Stimulated activated naive CD8-positive, alpha-beta T cell treated with anti-CD3 and anti-CD28 coated beads, Interleukin-15, Interleukin-2, amounts not matched to agents 100 ng/mL and 50 ng/mL, for 24 hours (primary cell): Measurements from ENCODE around the gene GRB7.
A peak's percentile ranks its signal among the peaks of the same experiment; 100 is the strongest.

Source experiments
- H3K27ac Mint-ChIP-seq: one replicate; pipeline ENCODE4 v1.8.0; 2021; ENCODE audit warnings: mild to moderate bottlenecking, mixed read lengths
- H3K27me3 Mint-ChIP-seq: one replicate; pipeline ENCODE4 v1.8.0; 2021; ENCODE audit warnings: mixed read lengths
- H3K36me3 Mint-ChIP-seq: one replicate; pipeline ENCODE4 v1.8.0; 2021; ENCODE audit warnings: low read depth, mixed read lengths
- H3K4me1 Mint-ChIP-seq: one replicate; pipeline ENCODE4 v1.8.0; 2021; ENCODE audit warnings: low read depth, mixed read lengths
- H3K4me3 Mint-ChIP-seq: one replicate; pipeline ENCODE4 v1.8.0; 2021; ENCODE audit warnings: mild to moderate bottlenecking, mixed read lengths
- H3K9me3 Mint-ChIP-seq: one replicate; pipeline ENCODE4 v1.8.0; 2021; ENCODE audit warnings: mixed read lengths

The GRB7 gene

GRCh38 chr17:39781031-39781860, 43.5 kb downstream of the GRB7 start:
- Mint-ChIP-seq H3K4me3 (no peak overlapping the region), H3K27ac (peak overlapping the region; percentile 80), H3K36me3 (peaks cover 75% of the 10 kb centered on the region), H3K9me3 (no peaks in the 10 kb centered on the region), H3K4me1 (peaks cover 87% of the 10 kb centered on the region), H3K27me3 (no peaks in the 10 kb centered on the region)

GRCh38 chr17:39781861-39782213, 44.1 kb downstream of the GRB7 start:
- peaks cover 75% of the 10 kb centered on the region for H3K36me3 Mint-ChIP-seq
- no peaks in the 10 kb centered on the region for H3K27me3 Mint-ChIP-seq
- H3K4me3 Mint-ChIP-seq, result no peak overlapping the region
- peak overlapping the region; percentile 50 for H3K27ac Mint-ChIP-seq
- peaks cover 87% of the 10 kb centered on the region for H3K4me1 Mint-ChIP-seq
- no peaks in the 10 kb centered on the region for H3K9me3 Mint-ChIP-seq

- H3K9me3 Mint-ChIP-seq, result no peaks in the 10 kb centered on the region
- no peaks in the 10 kb centered on the region for H3K27me3 Mint-ChIP-seq
- no peak overlapping the region for H3K4me3 Mint-ChIP-seq
- H3K27ac Mint-ChIP-seq, result peak overlapping the region; percentile 50
- H3K4me1 Mint-ChIP-seq, result peaks cover 87% of the 10 kb centered on the region
- peaks cover 75% of the 10 kb centered on the region for H3K36me3 Mint-ChIP-seq
These were observed 44.7 kb downstream of the GRB7 start for GRCh38 chr17:39782481-39782880.

- H3K36me3 Mint-ChIP-seq, result peaks cover 75% of the 10 kb centered on the region
- no peak overlapping the region for H3K4me3 Mint-ChIP-seq
- no peak overlapping the region for H3K27ac Mint-ChIP-seq
- no peaks in the 10 kb centered on the region for H3K27me3 Mint-ChIP-seq
- no peaks in the 10 kb centered on the region for H3K9me3 Mint-ChIP-seq
- H3K4me1 Mint-ChIP-seq, result peaks cover 87% of the 10 kb centered on the region
These were observed 45.2 kb downstream of the GRB7 start for GRCh38 chr17:39782980-39783379.

DNA sequence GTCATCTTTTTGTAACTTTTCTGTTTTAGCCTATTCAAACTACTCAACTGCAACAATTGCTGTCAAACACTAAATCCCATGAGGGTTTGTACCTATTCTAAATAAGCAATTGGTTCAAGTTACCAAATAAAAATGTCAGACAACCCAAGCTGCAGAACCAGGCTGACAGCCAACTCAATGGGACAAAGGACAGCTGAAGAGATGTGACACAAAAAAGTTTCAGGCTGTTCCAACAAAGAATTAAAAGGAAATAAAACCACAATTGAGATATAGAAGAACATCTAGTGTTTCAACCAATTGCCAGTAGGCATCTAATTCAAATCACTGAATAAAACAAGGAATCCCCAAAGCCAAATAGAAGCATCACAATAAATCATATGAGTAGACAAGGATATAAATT, 49.3 kb downstream of the GRB7 start:
- Mint-ChIP-seq H3K36me3 (peaks cover 86% of the 10 kb centered on the region), H3K9me3 (no peaks in the 10 kb centered on the region), H3K27me3 (no peaks in the 10 kb centered on the region), H3K27ac (no peak overlapping the region), H3K4me1 (peaks cover 84% of the 10 kb centered on the region), H3K4me3 (no peak overlapping the region)

GRCh38 chr17:39787743-39788484, 50.2 kb downstream of the GRB7 start:
- Mint-ChIP-seq H3K9me3 (no peaks in the 10 kb centered on the region), H3K36me3 (peaks cover 86% of the 10 kb centered on the region), H3K27ac (peak overlapping the region; percentile 33), H3K27me3 (no peaks in the 10 kb centered on the region), H3K4me3 (no peak overlapping the region), H3K4me1 (peaks cover 84% of the 10 kb centered on the region)

DNA sequence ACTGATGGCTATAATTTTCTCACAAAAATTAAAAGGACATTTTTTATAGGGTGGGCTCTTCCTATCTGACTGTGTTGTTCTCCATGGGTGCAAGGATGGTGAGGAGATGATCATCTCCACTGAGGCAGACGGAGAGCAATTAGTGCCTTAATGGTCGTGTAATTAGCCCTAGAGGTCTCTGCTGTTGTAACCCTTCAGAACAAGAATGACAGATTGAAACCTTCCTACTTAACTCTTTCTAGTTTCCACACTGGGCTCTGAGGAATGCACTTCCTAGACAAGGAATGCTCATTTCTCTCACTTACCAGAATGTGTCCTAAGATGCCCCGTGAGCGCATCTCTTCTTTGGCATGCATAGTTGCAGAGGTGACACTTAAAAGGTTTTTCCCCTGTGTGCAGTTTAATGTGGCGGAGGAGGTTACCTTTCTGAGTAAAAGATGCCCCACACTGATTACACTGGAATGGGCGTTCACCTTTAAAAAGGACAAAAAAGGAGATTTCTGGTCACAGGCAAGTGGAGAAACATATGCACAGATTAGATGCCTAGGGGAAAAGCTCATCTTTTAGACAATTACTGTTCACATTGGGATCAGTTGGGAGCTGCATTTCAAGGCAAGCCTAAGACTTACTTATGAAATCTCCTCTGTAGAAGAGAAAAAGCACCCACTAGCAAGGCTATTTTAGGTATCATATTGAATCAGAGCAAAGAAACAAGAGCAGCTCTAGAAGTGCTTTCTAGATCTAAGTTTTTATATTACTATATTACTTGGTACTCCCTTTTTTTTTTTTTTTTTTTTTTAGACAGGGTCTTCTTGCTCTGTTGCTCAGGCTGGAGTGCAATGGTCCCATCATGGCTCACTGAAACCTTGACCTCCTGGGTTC, 53.6 kb downstream of the GRB7 start:
- H3K27ac Mint-ChIP-seq, result peak overlapping the region; percentile 88
- H3K4me1 Mint-ChIP-seq, result peaks cover 85% of the 10 kb centered on the region
- no peaks in the 10 kb centered on the region for H3K9me3 Mint-ChIP-seq
- peak overlapping the region; percentile 66 for H3K4me3 Mint-ChIP-seq
- H3K36me3 Mint-ChIP-seq, result peaks cover 81% of the 10 kb centered on the region
- H3K27me3 Mint-ChIP-seq, result no peaks in the 10 kb centered on the region

DNA sequence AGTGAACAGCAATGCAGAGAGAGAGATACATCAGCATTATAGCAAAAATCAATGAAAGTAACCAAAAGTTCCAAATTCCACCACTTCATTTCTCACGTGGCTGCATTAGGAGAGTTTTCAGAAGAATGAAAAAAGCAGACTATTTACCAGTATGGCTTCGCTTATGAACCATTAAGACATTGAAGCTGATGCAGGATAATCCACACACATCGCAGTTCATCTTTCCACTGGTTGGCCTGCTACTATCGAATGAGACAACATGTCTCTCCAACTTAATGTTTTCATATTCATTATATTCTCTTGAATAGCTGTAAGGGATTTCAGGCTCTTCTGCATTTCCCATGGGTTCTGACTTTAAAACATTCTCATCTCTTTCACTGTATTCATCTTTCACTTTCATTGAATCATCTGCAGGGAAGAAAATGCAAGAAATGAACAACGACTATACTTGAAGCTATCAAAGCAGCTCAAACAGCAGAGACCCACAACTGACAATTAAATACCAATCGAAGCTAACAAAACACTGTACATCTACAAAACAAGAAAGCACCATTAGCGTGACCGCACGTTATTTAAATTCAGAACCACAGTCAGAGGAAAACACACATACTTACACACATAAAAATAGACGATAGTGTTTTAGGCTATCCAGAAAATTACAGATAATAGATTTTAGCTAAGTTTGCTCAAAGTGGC, 54.9 kb downstream of the GRB7 start:
- Mint-ChIP-seq H3K27me3 (no peaks in the 10 kb centered on the region), H3K4me1 (peaks cover 82% of the 10 kb centered on the region)

GRCh38 chr17:39793301-39793872, 55.6 kb downstream of the GRB7 start:
- Mint-ChIP-seq H3K4me1 (peaks cover 81% of the 10 kb centered on the region), H3K4me3 (peak overlapping the region; percentile 57), H3K9me3 (no peaks in the 10 kb centered on the region), H3K36me3 (peaks cover 76% of the 10 kb centered on the region), H3K27me3 (no peaks in the 10 kb centered on the region), H3K27ac (peak overlapping the region; percentile 91)

More for the DNA sequence above, 54.9 kb downstream of the GRB7 start:
- H3K27ac Mint-ChIP-seq, result peak overlapping the region; percentile 88
- peak overlapping the region; percentile 66 for H3K4me3 Mint-ChIP-seq
- no peaks in the 10 kb centered on the region for H3K9me3 Mint-ChIP-seq
- H3K36me3 Mint-ChIP-seq, result peaks cover 77% of the 10 kb centered on the region

DNA sequence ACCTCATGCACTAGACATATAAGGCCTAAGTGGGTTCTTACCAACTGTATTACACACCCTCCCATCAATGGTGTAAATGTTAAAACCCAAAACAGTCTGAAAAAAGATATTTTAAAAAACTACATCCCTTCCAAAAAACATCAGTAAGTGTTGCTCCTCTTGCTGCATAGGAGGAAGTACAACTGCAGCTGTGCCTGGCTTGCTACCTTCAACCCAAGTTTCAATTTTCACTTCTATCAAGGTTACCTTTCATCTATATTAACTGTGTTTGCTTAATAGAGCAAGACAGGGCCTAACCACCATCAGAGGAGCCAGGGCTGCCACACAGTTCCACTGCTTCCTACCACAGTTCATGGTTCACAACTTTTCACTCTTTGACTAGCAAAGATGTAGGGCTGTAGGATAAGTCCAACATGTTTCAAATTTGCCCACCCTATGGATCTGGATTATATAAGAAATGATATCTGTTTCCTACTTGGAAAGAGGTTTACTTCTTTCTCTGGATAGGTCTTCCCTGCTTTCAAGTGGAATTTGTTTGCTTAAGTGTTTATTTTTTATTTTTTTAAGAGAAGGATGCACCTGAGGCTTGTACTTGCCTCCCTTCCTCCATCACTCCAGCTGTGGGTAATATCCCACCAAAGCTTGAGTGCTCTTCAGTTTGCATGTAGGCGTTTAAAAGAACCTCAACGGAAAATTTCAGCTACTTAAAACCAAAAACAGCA, 56.7 kb downstream of the GRB7 start:
- Mint-ChIP-seq H3K27ac (peak overlapping the region; percentile 91), H3K27me3 (no peaks in the 10 kb centered on the region), H3K36me3 (peaks cover 80% of the 10 kb centered on the region)

More for the DNA sequence above, 56.7 kb downstream of the GRB7 start:
- peaks cover 87% of the 10 kb centered on the region for H3K4me1 Mint-ChIP-seq
- peak overlapping the region; percentile 64 for H3K4me3 Mint-ChIP-seq
- H3K9me3 Mint-ChIP-seq, result no peaks in the 10 kb centered on the region
